EL (cell line): ENCODE data around the gene TBX21.

Experiments
- DNase-seq: peaks from one replicate; pipeline ENCODE4 v3.0.0-alpha.2; 2016

The TBX21 gene

DNA sequence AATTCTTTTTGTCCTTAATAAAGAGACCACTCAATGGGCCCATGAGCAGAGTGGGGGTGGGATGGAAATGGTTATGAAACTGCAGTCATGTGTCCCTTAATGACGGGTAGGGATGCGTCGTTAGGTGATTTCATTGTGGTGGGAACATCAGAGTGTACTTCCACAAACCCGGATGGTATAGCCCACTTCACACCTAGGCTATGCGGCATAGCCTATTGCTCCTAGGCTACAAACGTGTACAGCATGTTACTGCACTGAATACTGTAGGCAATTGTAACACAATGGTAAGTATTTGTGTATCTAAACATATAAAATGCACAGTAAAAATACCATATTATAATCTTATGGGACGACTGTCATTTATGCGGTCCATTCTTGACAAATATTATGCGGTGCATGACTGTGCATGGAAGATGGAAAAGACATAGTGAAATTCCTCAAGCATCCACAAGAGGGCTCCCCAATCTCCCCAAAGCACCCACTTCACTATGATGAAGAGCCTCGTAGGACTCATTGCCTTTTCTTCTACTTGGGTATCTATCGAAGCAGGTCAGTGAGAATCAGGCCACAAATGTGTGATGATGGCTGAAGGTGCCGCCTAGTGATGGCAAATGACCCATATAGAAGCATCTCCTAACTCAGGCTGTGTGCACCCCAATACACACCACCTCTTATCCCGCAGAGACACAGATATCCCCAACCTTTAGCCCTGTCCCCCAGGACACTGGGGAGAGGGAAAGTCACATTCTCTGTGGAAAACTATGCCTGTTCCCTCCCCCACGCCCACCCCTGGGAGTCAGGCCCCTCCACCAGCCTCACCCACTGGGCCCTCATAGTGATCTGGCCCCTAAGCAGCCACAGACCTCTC, 43.5 kb downstream of the TBX21 start:
- peak; percentile 48 for DNase-seq

DNA sequence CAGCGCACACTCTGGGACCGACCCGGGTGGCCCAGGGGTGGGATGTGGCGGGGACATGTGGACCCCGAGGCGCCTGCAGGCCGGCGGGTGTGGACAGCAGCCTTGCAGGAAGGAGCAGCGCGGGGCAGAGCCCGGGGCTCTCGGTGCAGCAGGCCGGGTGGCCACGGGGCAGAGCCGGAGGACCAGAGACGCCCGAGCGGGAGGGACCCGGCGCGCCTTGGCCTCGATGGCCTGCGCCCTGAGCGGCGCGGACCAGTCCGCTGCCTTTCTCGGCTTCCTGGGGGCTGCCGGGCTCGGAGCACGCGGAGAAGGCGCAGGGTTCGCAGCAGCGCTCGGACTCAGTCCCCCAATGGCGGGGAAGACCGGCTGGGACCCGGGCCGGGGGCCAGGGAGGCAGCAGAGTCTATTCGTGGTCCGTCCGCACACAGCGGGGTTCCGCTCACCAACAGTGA, 45.2 kb downstream of the TBX21 start:
- no peak for DNase-seq

DNA sequence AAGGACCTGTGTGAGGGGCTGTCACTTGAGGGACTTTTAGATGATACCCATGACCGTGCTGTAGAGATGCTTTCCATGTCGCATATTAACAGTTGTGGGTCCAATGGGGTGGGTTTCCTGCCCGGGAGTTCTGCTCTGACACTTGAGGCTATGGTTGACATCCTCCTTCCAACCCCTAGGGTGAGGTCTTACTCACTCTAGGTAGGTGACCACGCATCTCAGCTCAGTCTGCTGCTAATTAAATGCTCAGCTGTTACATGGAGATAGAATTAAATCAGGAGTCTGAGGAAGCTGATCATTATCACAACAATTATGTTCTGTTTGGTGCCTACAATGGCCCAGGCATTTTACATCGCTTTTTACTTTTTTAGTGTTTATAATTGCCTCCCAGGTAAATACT, 48.4 kb downstream of the TBX21 start:
- DNase-seq: no peak

DNA sequence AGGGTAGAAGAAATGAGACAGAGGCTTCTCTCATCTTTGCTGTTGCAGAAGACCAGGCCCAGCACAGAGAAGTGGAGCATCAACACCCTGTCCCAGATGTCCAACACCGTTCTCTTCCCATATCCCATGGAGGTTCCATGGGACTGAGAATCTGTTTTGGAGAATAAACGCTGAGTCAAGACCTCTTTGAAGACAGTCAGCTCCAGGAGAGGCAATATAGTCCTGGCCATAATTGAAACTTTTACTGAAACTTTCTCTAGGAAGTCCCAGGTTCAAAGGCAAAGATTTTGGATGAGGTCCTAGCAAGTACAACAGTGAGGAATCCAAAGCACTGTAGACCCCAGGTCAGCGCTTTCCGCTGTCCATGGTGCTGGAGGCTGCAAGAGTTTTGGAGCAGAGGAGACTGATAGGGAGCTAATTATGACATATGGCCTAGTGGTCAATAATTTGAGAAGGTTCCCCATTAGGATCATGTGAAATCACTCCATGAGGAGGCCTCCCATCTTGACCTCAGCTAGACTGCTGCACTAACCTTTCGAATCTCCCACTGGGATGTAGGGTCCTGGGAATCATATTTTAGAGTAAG, 52.6 kb downstream of the TBX21 start:
- peak; percentile 30 for DNase-seq

DNA sequence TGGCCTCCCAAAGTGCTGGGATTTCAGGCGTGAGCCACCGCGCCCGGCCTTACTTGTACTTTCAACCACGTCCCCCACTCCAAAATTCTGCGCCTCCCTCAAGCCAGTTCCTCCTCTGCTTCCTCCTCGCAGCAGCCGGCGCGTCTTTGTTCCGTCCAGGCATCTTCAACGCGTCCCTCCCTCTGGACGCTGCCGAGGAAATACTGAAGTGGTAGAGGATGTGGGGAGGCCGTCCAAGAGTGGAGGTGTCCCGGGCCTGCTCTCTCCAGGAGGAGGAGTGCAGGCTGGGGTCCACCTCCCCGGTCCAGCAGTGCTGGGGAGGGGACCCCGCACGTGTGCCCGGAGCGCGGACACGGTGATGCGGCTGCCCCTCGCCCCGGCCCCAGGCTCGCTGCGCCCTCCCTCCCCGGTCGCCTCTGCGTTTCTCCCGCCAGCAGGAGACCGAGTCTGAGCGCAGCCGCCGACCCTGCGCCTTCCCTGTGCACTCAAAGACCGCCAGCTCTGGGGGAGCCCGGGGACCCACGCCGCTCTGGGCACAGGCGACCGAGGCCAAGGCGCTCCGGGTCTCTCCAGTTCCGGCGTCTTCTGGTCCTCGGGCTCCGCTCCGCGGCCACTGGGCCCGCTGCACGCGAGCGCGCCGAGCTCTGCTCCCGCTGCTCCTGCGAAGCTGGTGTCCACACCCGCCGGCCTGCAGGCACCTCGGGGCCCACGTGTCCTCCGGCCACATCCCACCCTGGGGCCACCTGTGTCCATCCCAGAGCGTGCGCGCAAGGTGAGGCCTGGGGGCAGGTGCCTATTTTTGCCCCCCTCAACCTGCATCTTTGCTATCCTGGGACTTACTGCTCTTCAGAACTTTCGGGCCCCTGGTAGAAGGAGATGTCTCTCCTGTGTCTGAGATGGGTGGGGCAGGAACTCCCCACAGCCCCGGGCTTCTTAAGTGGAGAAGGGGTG, 56.9 kb downstream of the TBX21 start:
- DNase-seq: peak; percentile 58

DNA sequence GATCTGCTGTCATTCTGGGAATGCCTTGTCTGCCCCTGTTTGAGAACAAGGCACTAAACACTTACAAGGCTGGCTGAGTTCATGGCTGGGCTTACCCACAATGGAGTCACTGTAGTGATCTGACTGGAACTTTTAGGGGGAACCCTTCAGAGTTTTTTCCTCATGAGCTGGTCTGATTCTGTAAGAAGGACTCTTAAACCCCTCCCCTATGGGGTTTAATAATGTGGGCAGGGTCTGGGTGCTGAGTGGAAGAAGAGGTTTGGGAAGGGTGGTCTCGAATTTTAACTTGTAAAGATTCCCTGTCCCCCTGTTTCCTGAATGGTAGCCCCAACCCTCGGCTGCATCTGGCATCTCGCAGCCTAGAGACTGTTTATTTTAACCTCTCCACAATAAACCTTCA, 58.0 kb downstream of the TBX21 start:
- no peak for DNase-seq

DNA sequence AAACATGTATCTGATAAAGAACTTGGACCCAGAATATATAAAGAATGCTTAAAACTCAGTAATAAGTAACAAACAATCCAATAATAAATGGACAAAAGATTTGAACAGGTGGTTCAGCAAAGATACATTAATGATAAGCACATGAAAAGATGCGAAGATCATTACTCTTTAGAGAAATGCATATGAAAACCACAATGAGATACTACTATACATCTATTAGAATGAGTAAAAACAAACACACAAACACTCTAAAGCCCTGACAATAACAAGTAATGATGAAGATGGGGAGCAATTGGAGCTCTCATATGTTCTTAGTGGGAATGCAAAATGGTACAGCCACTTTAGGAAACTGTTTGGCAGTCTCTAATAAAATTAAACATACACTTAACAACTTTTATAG, 59.4 kb downstream of the TBX21 start:
- DNase-seq: no peak

DNA sequence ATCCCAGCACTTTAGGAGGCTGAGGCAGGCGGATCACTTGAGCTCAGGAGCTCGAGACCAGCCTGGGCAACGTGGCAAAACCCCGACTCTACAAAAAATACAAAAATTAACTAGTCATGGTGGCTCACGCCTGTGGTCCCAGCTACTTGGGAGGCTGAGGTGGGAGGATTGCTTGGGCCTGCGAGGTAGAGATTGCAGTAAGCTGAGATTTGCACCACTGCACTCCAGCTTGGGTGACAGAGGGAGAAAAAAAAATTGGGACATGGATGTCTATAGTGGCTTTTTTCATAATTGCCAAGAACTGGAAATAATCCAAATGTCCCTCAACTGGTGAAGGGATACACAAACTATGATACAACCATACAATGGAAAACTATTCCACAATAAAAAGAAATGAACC, 59.9 kb downstream of the TBX21 start:
- no peak for DNase-seq
